IMR-90 (cell line): ENCODE results near the gene CPA5. TPM values are rescaled to one million over a fixed set of nuclear protein-coding genes. Genes with fewer than 3 reads are reported as not detected.

Experiments used
- ATAC-seq: fragments of 200-7000 bp; cut with Tn5 transposase; 2 replicates; pipeline ENCODE4 v1.9.1; 2020; ENCODE audit warnings: low read depth, mild to moderate bottlenecking, moderate library complexity
- BruUV-seq: library from RNA; stranded (reverse); fragments of 400-500 nt; replicated peaks from 2 replicates; lab custom pipeline; 2021; lab: Mats Ljungman, UMichigan
- CTCF ChIA-PET: fragments of 300-600 bp; formaldehyde crosslinking; extraction: SDS; loops from one replicate; lab custom pipeline; 2021; ENCODE audit warnings: antibody characterized with exemption; lab: Yijun Ruan, JAX
- POLR2A ChIA-PET: fragments of 300-600 bp; sonication (Branson Sonifier 250); formaldehyde crosslinking; loops from one replicate; lab custom pipeline; 2022; ENCODE audit warnings: antibody characterized with exemption; ENCODE audit not compliant: unreplicated experiment; lab: Charles Lee
- DNase-seq: peaks from one replicate; pipeline ENCODE4 v3.0.0; 2013
- H2AFZ ChIP-seq: replicated peaks from 2 replicates; pipeline ENCODE3; 2013; ENCODE audit warnings: low read length, mild to moderate bottlenecking; ENCODE audit not compliant: poor library complexity
- H2AK5ac ChIP-seq: 2 replicates; pipeline ENCODE4 v1.6.1; 2013; ENCODE audit warnings: low read depth, low read length, inconsistent platforms
- H2AK9ac ChIP-seq: replicated peaks from 2 replicates; pipeline ENCODE3; 2013; ENCODE audit warnings: mild to moderate bottlenecking, low read depth, low read length, moderate library complexity; ENCODE audit not compliant: poor library complexity
- H2BK120ac ChIP-seq: 2 replicates; pipeline ENCODE4 v1.6.1; 2013; ENCODE audit warnings: low read depth, low read length, inconsistent platforms
- H2BK15ac ChIP-seq: 3 replicates; pipeline ENCODE4 v1.6.1; 2013; ENCODE audit warnings: low read depth, low read length, inconsistent platforms
- H2BK20ac ChIP-seq: 2 replicates; pipeline ENCODE4 v1.6.1; 2013; ENCODE audit warnings: low read depth, mild to moderate bottlenecking, inconsistent platforms, low read length, moderate library complexity
- H2BK5ac ChIP-seq: 2 replicates; pipeline ENCODE4 v1.6.1; 2013; ENCODE audit warnings: mild to moderate bottlenecking, low read depth, low read length, inconsistent platforms; ENCODE audit not compliant: poor library complexity, severe bottlenecking
- H3K14ac ChIP-seq: replicated peaks from 2 replicates; pipeline ENCODE4 v1.6.1; 2013; ENCODE audit warnings: low read depth, low read length, inconsistent platforms
- H3K18ac ChIP-seq: 2 replicates; pipeline ENCODE4 v1.6.1; 2013; ENCODE audit warnings: low read depth, low read length, control low read depth
- H3K23ac ChIP-seq: 2 replicates; pipeline ENCODE4 v1.6.1; 2013; ENCODE audit warnings: low read depth, low read length, inconsistent platforms
- H3K27ac ChIP-seq: 2 replicates; pipeline ENCODE4 v1.5.1; 2013; ENCODE audit warnings: mild to moderate bottlenecking, control low read depth, low read length; ENCODE audit not compliant: insufficient read depth
- H3K27me3 ChIP-seq: 2 replicates; pipeline ENCODE4 v1.6.1; 2013; ENCODE audit warnings: low read length; ENCODE audit not compliant: control insufficient read depth, insufficient read depth
- H3K36me3 ChIP-seq: 2 replicates; pipeline ENCODE4 v1.6.1; 2013; ENCODE audit warnings: low read length, mixed read lengths; ENCODE audit not compliant: control insufficient read depth, insufficient read depth
- H3K4ac ChIP-seq: 2 replicates; pipeline ENCODE4 v1.6.1; 2013; ENCODE audit warnings: low read depth, low read length, inconsistent platforms
- H3K4me1 ChIP-seq: 2 replicates; pipeline ENCODE4 v1.6.1; 2013; ENCODE audit warnings: low read length, mixed read lengths; ENCODE audit not compliant: control insufficient read depth, insufficient read depth
- H3K4me2 ChIP-seq: 2 replicates; pipeline ENCODE4 v1.6.1; 2013; ENCODE audit warnings: low read depth, mild to moderate bottlenecking, control low read depth, low read length, moderate library complexity
- H3K4me3 ChIP-seq: 2 replicates; pipeline ENCODE4 v1.5.1; 2013; ENCODE audit warnings: low read depth, mild to moderate bottlenecking, control low read depth, low read length, moderate library complexity; ENCODE audit not compliant: insufficient read depth
- H3K56ac ChIP-seq: 2 replicates; pipeline ENCODE4 v1.6.1; 2013; ENCODE audit warnings: low read length, inconsistent platforms; ENCODE audit not compliant: insufficient read depth; ENCODE audit errors: extremely low read depth
- H3K79me1 ChIP-seq, 2 experiments: 2 replicates each; pipeline ENCODE4 v1.6.1; 2013; ENCODE audit warnings: low read length in 2 of 2, inconsistent platforms in 1 of 2, low read depth in 1 of 2
- H3K9ac ChIP-seq: 2 replicates; pipeline ENCODE4 v1.6.1; 2013; ENCODE audit warnings: low read depth, low read length, control low read depth
- H3K9me1 ChIP-seq: 2 replicates; pipeline ENCODE4 v1.6.1; 2013; ENCODE audit warnings: low read length, inconsistent platforms; ENCODE audit not compliant: insufficient read depth
- H3K9me3 ChIP-seq: 2 replicates; pipeline ENCODE4 v1.6.1; 2013; ENCODE audit warnings: low read length; ENCODE audit not compliant: control insufficient read depth, insufficient read depth
- H4K20me1 ChIP-seq: 2 replicates; pipeline ENCODE4 v1.6.1; 2013; ENCODE audit warnings: low read length, inconsistent platforms; ENCODE audit not compliant: insufficient read depth
- H4K5ac ChIP-seq: 2 replicates; pipeline ENCODE4 v1.6.1; 2013; ENCODE audit warnings: mild to moderate bottlenecking, low read depth, low read length, control low read depth
- H4K8ac ChIP-seq, 2 experiments: 2 replicates each; pipeline ENCODE4 v1.6.1; 2013; ENCODE audit warnings: low read depth in 2 of 2, low read length in 2 of 2, control low read depth in 1 of 2, inconsistent platforms in 1 of 2
- H4K91ac ChIP-seq: 2 replicates; pipeline ENCODE4 v1.6.1; 2013; ENCODE audit warnings: low read depth, low read length, inconsistent platforms; ENCODE audit not compliant: insufficient read depth
- FOS ChIP-seq: fragments of 150-350 bp; IDR thresholded peaks from 2 replicates; pipeline ENCODE4 v1.6.1; 2016; ENCODE audit warnings: low read depth, low read length
- WGBS, 2 experiments: methylation state at CpG; one replicate each; pipeline versions ENCODE4 v1.1.5 to v1.1.7; 2013; ENCODE audit warnings: missing lambda C conversion rate in 2 of 2; ENCODE audit not compliant: insufficient read length in 1 of 2; ENCODE audit errors: extremely low coverage in 2 of 2; 5-methylcytosine and 5-hydroxymethylcytosine counted together
- dilution Hi-C: fragments of 300-500 bp; cut with HindIII; formaldehyde crosslinking; loops from one replicate; pipeline ENCODE4 v1.14.3; 2018; ENCODE audit warnings: low sequenced_read_pairs; ENCODE audit not compliant: unreplicated experiment
- in situ Hi-C: fragments of 300-500 bp; cut with MboI; formaldehyde crosslinking; loops from 3 replicates; pipeline ENCODE4 v1.14.3; 2019; ENCODE audit warnings: low sequenced_read_pairs, inconsistent platforms, mixed read lengths
- intact Hi-C: fragments of 100-400 bp; cut with micrococcal nuclease; formaldehyde crosslinking; loops from 2 replicates; pipeline ENCODE4 v1.10.0; 2022
- polyA plus RNA-seq, 3 experiments: library from polyadenylated mRNA; depleted of rRNA; stranded (reverse); fragments of >200 nt; gene quantifications; 2 replicates each; pipeline ENCODE4 v1.2.3, GENCODE V29; 2012; ENCODE audit warnings: low replicate concordance in 1 of 3
- total RNA-seq: library from RNA; depleted of rRNA; stranded (reverse); fragments of >200 nt; gene quantifications from 2 replicates; pipeline ENCODE4 v1.2.3, GENCODE V29; 2012
- TF ChIP-seq, protein P1 (sequence below): fragments of 150-350 bp; IDR thresholded peaks from 2 replicates; pipeline ENCODE4 v1.6.1; 2016; ENCODE audit warnings: low read depth, mild to moderate bottlenecking, low read length, moderate library complexity, borderline replicate concordance

CPA5 gene
- total and polyA plus RNA-seq, 2 of the 4 experiments (the other 2 are of a cell fraction): under 0.01 to 0.86 TPM

DNA sequence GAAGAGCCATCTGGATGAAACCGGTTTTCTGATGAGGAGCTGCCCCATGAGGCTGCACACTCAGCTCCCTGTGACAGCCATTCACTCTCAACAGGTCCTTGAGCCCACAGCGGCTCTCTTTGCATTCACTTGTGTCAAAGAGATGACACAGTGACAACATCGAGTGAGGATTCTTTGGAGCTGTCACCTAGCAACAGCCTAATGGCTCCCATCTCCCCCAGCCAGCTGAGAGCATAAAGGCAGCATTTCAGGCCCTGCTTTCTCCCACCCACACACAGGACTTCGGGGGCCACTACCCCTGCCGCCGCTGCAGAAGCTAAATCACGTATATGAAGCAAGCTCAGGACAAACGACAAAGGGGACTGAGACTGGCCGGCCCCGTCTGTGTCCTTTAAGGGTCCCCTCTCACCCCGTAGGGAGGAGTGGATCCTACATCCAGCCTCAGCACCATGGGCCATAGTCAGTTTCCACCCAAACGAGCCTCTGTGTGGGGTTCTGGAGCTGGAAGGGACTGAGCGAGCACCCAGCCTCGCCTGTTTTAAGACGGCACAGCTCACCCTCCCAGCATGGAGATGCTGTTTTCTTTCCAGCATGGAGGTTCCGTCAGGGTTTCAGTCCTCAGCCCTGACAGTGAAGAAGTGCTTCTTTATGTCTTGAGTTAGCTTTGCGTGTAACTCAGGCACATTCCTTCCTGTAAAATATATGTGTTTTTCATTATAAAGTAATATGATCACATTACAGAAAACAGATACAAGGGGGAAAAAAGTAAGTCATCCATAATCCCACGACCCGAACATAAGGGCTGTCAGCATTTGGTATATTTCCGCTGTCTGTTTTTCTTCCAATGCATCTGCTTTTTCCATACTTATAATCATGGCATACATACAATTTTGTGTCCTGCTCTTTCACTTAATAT lies 46.7 kb upstream of the CPA5 start:
- H3K23ac ChIP-seq: no peak overlapping the region
- dilution Hi-C loops: no loop called here
- intact Hi-C loops: no loop called here
- H2AFZ ChIP-seq: peak overlapping the region; percentile 10
- H2AK9ac ChIP-seq: no peak overlapping the region
- no peak overlapping the region for H3K4me3 ChIP-seq
- H2BK20ac ChIP-seq: no peak overlapping the region
- in situ Hi-C loops: no loop called here
- peaks cover 2% of the 10 kb centered on the region; the same call in 1 of the 2 replicates for H3K36me3 ChIP-seq
- no peaks in the 10 kb centered on the region for H3K9me3 ChIP-seq
- DNase-seq (no peak), ATAC-seq (no peak)
- ChIA-PET POLR2A (no interaction called here), CTCF (no interaction called here)
- TF ChIP-seq FOS: no peak
- TF ChIP-seq, protein P1, sequence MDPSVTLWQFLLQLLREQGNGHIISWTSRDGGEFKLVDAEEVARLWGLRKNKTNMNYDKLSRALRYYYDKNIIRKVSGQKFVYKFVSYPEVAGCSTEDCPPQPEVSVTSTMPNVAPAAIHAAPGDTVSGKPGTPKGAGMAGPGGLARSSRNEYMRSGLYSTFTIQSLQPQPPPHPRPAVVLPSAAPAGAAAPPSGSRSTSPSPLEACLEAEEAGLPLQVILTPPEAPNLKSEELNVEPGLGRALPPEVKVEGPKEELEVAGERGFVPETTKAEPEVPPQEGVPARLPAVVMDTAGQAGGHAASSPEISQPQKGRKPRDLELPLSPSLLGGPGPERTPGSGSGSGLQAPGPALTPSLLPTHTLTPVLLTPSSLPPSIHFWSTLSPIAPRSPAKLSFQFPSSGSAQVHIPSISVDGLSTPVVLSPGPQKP: no peak
- no peaks in the 10 kb centered on the region for H3K27me3 ChIP-seq
- H2BK120ac ChIP-seq: no peak overlapping the region
- BruUV-seq: no TSS peak
- no peak overlapping the region for H3K56ac ChIP-seq
- no peak overlapping the region for H2BK15ac ChIP-seq
- H3K18ac ChIP-seq: no peak overlapping the region
- peak overlapping the region; percentile 43 for H2AK5ac ChIP-seq
- no peak overlapping the region for H3K14ac ChIP-seq
- no peak overlapping the region for H4K8ac ChIP-seq
- no peak overlapping the region for H3K27ac ChIP-seq
- H3K4ac ChIP-seq: no peak overlapping the region
- no peak overlapping the region for H3K4me2 ChIP-seq
- H4K5ac ChIP-seq: no peak overlapping the region
- no peaks in the 10 kb centered on the region for H4K20me1 ChIP-seq
- H2BK5ac ChIP-seq: no peak overlapping the region
- 91% methylated on average over 7 of the region's 20 CpGs; no CpG with 5 or more reads in 1 of the 2 experiments for WGBS, 2 experiments
- peaks cover 10% of the 10 kb centered on the region for H3K4me1 ChIP-seq
- H4K91ac ChIP-seq: no peak overlapping the region
- peaks cover 5 to 7% of the 10 kb centered on the region in 2 experiments; a peak in 2 of 4 replicates for H3K79me1 ChIP-seq
- no peak overlapping the region for H3K9ac ChIP-seq
- peaks cover 10% of the 10 kb centered on the region for H3K9me1 ChIP-seq
